GM23338 (cell line): Measurements from ENCODE around the gene ACSF3. TPM values are rescaled to one million over a fixed set of nuclear protein-coding genes. Genes with fewer than 3 reads are reported as not detected.

Experiments used
- ATAC-seq: fragments of 200-7000 bp; cut with Tn5 transposase; 3 replicates; pipeline ENCODE4 v1.9.1; 2020
- DNase-seq: peaks from one replicate; pipeline ENCODE4 v3.0.0-alpha.2; 2015; ENCODE audit warnings: low spot score
- H2AFZ ChIP-seq: fragments of 200-600 bp; sonication (generic); 2 replicates; pipeline ENCODE4 v1.8.0; 2016; ENCODE audit warnings: antibody characterized with exemption, mild to moderate bottlenecking, moderate library complexity
- H3F3A ChIP-seq: fragments of 200-600 bp; sonication (generic); replicated peaks from 2 replicates; pipeline ENCODE4 v1.8.0; 2017; ENCODE audit warnings: antibody characterized with exemption, mixed run types, low read depth
- H3K27ac ChIP-seq: fragments of 200-600 bp; sonication (generic); 2 replicates; pipeline ENCODE4 v1.6.1; 2016; ENCODE audit warnings: low read depth
- H3K27me3 ChIP-seq: fragments of 200-600 bp; sonication (generic); 2 replicates; pipeline ENCODE4 v1.8.0; 2016; ENCODE audit warnings: mild to moderate bottlenecking, mixed run types, moderate library complexity; ENCODE audit not compliant: insufficient read depth
- H3K36me3 ChIP-seq: fragments of 200-600 bp; sonication (generic); 2 replicates; pipeline ENCODE4 v1.8.0; 2016; ENCODE audit warnings: mild to moderate bottlenecking; ENCODE audit not compliant: insufficient read depth
- H3K4me1 ChIP-seq: fragments of 200-600 bp; sonication (generic); 2 replicates; pipeline ENCODE4 v1.8.0; 2016; ENCODE audit warnings: mild to moderate bottlenecking, moderate library complexity; ENCODE audit not compliant: insufficient read depth
- H3K4me2 ChIP-seq: fragments of 200-600 bp; sonication (generic); 2 replicates; pipeline ENCODE4 v1.7.1; 2017; ENCODE audit warnings: mixed run types
- H3K4me3 ChIP-seq: fragments of 200-600 bp; sonication (generic); 2 replicates; pipeline ENCODE4 v1.6.1; 2016; ENCODE audit warnings: mixed run types
- H3K79me2 ChIP-seq: fragments of 200-600 bp; sonication (generic); replicated peaks from 2 replicates; pipeline ENCODE4 v1.8.0; 2017; ENCODE audit warnings: mild to moderate bottlenecking; ENCODE audit not compliant: insufficient read depth
- H3K9me2 ChIP-seq: fragments of 200-600 bp; sonication (generic); 2 replicates; pipeline ENCODE4 v1.8.0; 2017; ENCODE audit not compliant: insufficient read depth
- H4K20me1 ChIP-seq: fragments of 200-600 bp; sonication (generic); replicated peaks from 2 replicates; pipeline ENCODE4 v1.8.0; 2017; ENCODE audit warnings: mild to moderate bottlenecking; ENCODE audit not compliant: insufficient read depth
- H3K27ac Mint-ChIP-seq: 2 replicates; pipeline ENCODE4 v1.8.0; 2020; ENCODE audit warnings: inconsistent platforms, mild to moderate bottlenecking, moderate library complexity, mixed read lengths
- H3K27me3 Mint-ChIP-seq: 3 replicates; pipeline ENCODE4 v1.8.0; 2022; ENCODE audit warnings: low read depth, mild to moderate bottlenecking, moderate library complexity, mixed read lengths, inconsistent platforms; ENCODE audit not compliant: insufficient read depth, poor library complexity
- H3K36me3 Mint-ChIP-seq: 3 replicates; pipeline ENCODE4 v1.8.0; 2021; ENCODE audit warnings: low read depth, mild to moderate bottlenecking, inconsistent platforms, moderate library complexity, mixed read lengths
- H3K4me1 Mint-ChIP-seq: 3 replicates; pipeline ENCODE4 v1.8.0; 2020; ENCODE audit warnings: mild to moderate bottlenecking, inconsistent platforms, mixed read lengths
- H3K4me3 Mint-ChIP-seq: 3 replicates; pipeline ENCODE4 v1.8.0; 2021; ENCODE audit warnings: moderate library complexity, mild to moderate bottlenecking, inconsistent platforms, mixed read lengths
- H3K9me3 Mint-ChIP-seq: 3 replicates; pipeline ENCODE4 v1.8.0; 2020; ENCODE audit warnings: moderate library complexity, mild to moderate bottlenecking, inconsistent platforms, mixed read lengths
- CREB1 ChIP-seq: fragments of 250-450 bp; sonication (Bioruptor Pico); IDR thresholded peaks from 2 replicates; pipeline ENCODE4 v1.5.0; 2020; ENCODE audit warnings: low read depth, mild to moderate bottlenecking, moderate library complexity
- EZH2 ChIP-seq: fragments of 200-600 bp; sonication (generic); IDR thresholded peaks from one replicate; pipeline ENCODE4 v1.8.0; 2017; ENCODE audit warnings: antibody characterized with exemption, mild to moderate bottlenecking, low read depth; ENCODE audit not compliant: unreplicated experiment
- EZH2phosphoT487 ChIP-seq: fragments of 200-600 bp; sonication (generic); IDR thresholded peaks from one replicate; pipeline ENCODE4 v1.8.1; 2018; ENCODE audit warnings: antibody characterized with exemption; ENCODE audit not compliant: unreplicated experiment
- NANOG ChIP-seq: IDR thresholded peaks from 2 replicates; pipeline ENCODE4 v1.6.1; 2016; ENCODE audit warnings: antibody characterized with exemption, borderline replicate concordance
- POLR2AphosphoS5 ChIP-seq: IDR thresholded peaks from 2 replicates; pipeline ENCODE4 v1.6.1; 2016; ENCODE audit warnings: antibody characterized with exemption, low read depth
- REST ChIP-seq: IDR thresholded peaks from one replicate; pipeline ENCODE4 v1.6.1; 2018; ENCODE audit warnings: antibody characterized with exemption; ENCODE audit not compliant: unreplicated experiment
- ZNF114 ChIP-seq: fragments of 250-450 bp; sonication (Bioruptor Pico); IDR thresholded peaks from 2 replicates; pipeline ENCODE4 v1.5.0; 2020; ENCODE audit warnings: mild to moderate bottlenecking, moderate library complexity
- polyA plus RNA-seq: library from polyadenylated mRNA; unstranded; fragments of >200 nt; fragmentation: Nextera tagmentation; extraction: Ambion mirVana; gene quantifications from 2 replicates; pipeline ENCODE4 v1.2.1, GENCODE V29; 2016
- total RNA-seq: library from RNA; depleted of rRNA; stranded (reverse); fragments of >200 nt; shearing (Covaris generic); gene quantifications from 2 replicates; pipeline ENCODE4 v1.2.3, GENCODE V29; 2014

The ACSF3 gene
- total and polyA plus RNA-seq, 2 experiments from 2014 or later, result 12.8 to 23.1 TPM

- peak overlapping the region; percentile 38; the same call in 1 of the 2 replicates for H3K4me2 ChIP-seq
- DNase-seq, result peak; percentile 53
- no peaks in the 10 kb centered on the region for H3K36me3 ChIP-seq
These were observed 4.5 kb upstream of the ACSF3 start for GRCh38 chr16:89089120-89089519.

GRCh38 chr16:89090182-89090630, 3.4 kb upstream of the ACSF3 start:
- Histone ChIP-seq H3K27me3 (peaks cover 5% of the 10 kb centered on the region; the same call in 1 of the 2 replicates), H4K20me1 (no peaks in the 10 kb centered on the region; the same call in 1 of the 2 replicates), H3K4me2 (no peak overlapping the region), H3K27ac (no peak overlapping the region), H3F3A (no peaks in the 10 kb centered on the region), H3K79me2 (peaks cover 12% of the 10 kb centered on the region), H3K4me1 (peaks cover 7% of the 10 kb centered on the region; the same call in 1 of the 2 replicates), H2AFZ (no peak overlapping the region), H3K36me3 (no peaks in the 10 kb centered on the region), H3K4me3 (no peak overlapping the region), H3K9me2 (no peaks in the 10 kb centered on the region)
- Mint-ChIP-seq H3K27ac (no peak overlapping the region), H3K36me3 (no peaks in the 10 kb centered on the region), H3K4me1 (peaks cover 26% of the 10 kb centered on the region), H3K27me3 (peaks cover 37% of the 10 kb centered on the region), H3K9me3 (peaks cover 3% of the 10 kb centered on the region; the same call in 2 of the 3 replicates), H3K4me3 (no peak overlapping the region)
- ATAC-seq, result no peak
- no peak for DNase-seq
- no peak for TF ChIP-seq REST
- no peak for TF ChIP-seq NANOG
- TF ChIP-seq EZH2phosphoT487, result no peak
- no peak for TF ChIP-seq POLR2AphosphoS5
- TF ChIP-seq EZH2, result no peak
- TF ChIP-seq ZNF114 (CRISPR knock-in tag), result no peak
- TF ChIP-seq CREB1, result no peak

More at GRCh38 chr16:89089120-89089519, 4.5 kb upstream of the ACSF3 start:
- no peak for TF ChIP-seq REST
- no peak for TF ChIP-seq EZH2phosphoT487
- TF ChIP-seq ZNF114 (CRISPR knock-in tag), result no peak
- H3K27me3 Mint-ChIP-seq, result peaks cover 34% of the 10 kb centered on the region
- Histone ChIP-seq H4K20me1 (no peaks in the 10 kb centered on the region), H2AFZ (0 out of 2 replicates have a peak overlapping the region, but pooled peaks have one; percentile 72), H3K27ac (no peak overlapping the region), H3K4me1 (no peaks in the 10 kb centered on the region), H3K27me3 (peaks cover 5% of the 10 kb centered on the region; the same call in 1 of the 2 replicates), H3K79me2 (peaks cover under 1% of the 10 kb centered on the region), H3F3A (no peaks in the 10 kb centered on the region), H3K9me2 (no peaks in the 10 kb centered on the region), H3K4me3 (no peak overlapping the region)
- H3K9me3 Mint-ChIP-seq, result peaks cover 8% of the 10 kb centered on the region; the same call in 2 of the 3 replicates
- peak; percentile 70 for ATAC-seq
- peaks cover 17% of the 10 kb centered on the region for H3K4me1 Mint-ChIP-seq
- H3K27ac Mint-ChIP-seq, result no peak overlapping the region
- peaks cover 3% of the 10 kb centered on the region; the same call in 1 of the 3 replicates for H3K36me3 Mint-ChIP-seq
- peak overlapping the region; percentile 12; the same call in 1 of the 3 replicates for H3K4me3 Mint-ChIP-seq
